NCI-H1436 (cell line): ENCODE measurements around the gene GRID2.
"Not testable (repeated sequence)": the region's sequence is repeated elsewhere in the genome, so short reads cannot be mapped to it uniquely, and the experiment has no call there.

Experiments used
- DNase-seq: peaks from one replicate; lab custom pipeline; 2025; lab: John Stamatoyannopoulos, UW

Gene GRID2

DNA sequence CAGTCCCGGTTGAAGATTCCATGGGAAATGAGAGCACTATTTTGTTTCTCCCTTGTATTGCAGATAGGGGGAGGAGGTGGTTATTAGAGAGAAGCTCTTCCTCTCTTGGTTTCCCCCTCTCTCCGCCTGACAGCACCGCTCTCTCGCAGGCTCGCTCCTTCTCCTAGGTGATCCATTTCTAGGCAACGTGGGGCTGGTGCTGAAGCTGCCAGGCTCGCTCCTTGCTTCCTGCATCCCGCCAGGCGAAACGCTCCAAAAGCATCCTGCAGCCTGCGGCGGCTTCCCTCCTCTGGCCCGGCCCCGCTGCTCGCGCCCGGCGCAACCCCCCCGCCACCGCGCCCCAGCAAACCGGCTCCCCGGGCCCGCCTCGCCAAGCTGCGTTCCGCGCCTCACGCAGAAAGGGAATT, at the start of gene GRID2:
Gene GRID2 (plus strand): TSS at position 346 of the 407 bp plus-strand sequence.
- DNase-seq: no peak

DNA sequence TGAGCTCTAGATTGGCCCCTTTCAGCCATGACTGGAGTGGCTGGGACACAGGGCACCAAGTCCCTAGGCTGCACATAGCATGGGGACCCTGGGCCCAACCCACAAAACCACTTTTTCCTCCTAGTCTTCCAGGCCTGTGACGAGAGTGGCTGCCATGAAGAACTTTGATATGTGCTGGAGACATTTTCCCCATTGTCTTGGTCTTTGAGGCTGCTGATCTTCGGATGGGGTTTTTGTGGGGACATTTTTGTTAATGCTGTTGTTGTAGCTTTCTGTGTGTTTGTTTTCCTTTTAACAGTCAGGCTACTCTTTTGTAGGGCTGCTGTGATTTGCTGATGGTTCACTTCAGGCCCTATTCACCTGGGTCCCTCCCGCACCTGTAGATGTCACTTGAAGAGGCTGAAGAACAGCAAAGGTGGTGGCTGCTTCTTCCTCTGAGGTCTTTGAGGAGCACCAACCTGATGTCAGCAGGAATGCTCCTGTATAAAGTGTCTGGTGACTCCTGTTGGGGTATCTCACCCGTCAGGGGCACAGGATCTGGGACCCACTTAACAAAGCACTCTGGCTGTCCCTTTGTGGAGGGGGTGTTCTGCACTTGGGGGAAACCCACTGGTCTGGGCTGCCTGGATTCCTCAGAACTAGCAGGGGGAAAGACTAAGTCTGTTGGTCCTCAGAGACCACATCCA, 49.6 kb upstream of the GRID2 start:
- DNase-seq: no peak

DNA sequence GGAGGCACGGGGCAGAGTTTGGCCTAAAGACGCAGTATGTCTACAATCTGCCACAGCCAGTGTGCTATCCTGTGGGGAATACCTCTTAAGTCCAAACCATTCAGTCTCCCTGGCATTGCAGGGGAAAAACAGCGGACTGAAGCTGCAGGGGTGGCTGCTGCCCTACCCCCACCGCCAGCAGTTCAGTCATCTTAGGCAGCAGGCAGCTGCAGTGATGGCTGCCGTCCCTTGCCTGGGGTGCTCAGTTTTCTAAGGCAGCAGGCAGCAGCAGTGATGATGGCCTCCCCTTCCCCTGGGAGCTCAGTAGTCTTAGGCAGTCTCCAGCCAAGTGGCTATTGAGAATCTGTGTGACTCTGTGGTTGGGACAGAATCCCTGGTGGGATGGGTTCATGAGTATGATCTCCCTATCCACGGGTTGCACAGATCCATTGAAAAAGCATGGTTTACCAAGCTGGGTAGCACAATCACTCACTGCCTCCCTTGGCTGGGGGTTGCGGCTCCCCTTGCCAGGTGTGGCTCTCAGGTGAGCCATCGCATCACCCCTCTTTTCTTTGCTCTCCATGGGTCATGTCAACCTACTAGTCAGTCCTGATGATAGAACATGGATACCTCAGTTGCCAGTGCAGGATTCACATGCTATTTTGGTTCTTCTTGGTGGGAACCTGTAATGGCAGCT, 48.9 kb upstream of the GRID2 start:
- DNase-seq: no peak

DNA sequence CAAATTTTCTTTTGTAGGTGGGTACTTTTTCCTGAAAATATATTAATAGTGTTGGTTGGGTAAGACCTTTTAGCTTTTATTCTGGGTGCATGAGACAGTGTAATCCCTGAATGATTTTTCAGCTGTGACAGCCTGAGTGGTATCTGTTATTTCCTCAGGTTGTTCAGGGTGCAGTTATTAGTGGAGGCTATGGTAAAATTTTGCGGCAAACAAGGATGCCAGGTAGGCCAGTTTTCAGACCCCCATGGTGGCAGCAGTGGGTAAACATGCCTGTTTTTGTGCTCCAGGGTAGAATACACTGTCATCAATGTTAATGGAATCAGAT, 47.9 kb upstream of the GRID2 start:
- no peak for DNase-seq

DNA sequence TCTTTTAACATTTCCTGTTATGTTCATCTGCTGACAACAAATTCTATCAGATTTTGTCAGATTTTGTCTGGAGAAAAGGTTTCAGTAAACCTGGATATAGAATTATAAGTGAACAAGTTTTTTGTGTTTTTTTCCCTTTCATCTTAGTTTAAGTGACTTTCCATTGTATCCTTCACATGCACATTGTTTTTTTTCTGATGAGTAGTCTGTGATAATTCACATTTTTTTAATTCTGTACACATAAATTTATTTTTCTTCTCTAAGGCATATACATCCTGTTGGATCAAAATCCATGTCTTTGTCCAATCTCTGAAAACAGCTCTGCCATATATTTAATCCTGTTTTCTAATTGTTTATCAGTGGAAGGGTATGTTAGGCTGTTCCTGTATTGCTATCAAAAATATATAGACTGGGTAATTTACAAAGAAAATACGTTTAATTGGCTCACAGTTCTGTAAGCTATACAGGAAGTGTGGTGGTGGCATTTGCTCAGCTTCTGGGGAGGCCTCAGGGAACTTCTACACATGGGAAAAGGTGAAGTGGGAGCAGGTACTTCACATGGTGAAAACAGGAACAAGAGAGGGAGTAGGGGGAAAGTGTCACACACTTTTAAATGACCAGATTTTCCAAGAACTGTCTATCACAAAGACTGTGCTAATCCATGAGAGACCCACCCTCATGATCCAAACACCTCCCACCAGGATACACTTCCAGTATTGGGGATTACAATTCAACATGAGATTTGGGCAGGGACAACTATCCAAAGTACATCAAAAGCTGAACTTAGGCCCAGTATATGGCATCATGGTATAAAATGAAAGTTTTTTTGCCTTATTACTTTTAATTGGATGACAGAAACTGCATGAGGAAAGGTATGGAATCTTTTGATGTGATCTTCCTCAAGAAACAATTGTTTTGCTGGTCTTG, 45.6 kb upstream of the GRID2 start:
- no peak for DNase-seq

DNA sequence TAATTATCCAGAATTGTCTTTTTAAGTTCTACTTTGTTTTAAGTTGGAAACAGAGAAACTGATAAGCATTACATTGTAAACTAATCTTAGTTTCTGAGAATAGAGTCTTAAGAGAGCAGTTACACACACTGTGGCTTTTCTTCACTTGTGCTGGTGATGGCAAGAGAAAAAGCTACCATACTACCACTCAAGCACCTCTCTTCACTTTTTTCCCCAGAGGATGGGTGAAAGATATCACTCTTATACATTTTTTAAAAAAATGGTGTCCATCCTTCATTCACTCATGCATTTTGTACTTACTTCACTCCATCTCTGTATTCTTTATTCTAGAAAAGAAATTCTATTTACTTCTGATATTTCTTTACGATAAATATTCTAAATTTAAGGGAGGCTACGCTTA, 42.5 kb upstream of the GRID2 start:
- DNase-seq: no peak

DNA sequence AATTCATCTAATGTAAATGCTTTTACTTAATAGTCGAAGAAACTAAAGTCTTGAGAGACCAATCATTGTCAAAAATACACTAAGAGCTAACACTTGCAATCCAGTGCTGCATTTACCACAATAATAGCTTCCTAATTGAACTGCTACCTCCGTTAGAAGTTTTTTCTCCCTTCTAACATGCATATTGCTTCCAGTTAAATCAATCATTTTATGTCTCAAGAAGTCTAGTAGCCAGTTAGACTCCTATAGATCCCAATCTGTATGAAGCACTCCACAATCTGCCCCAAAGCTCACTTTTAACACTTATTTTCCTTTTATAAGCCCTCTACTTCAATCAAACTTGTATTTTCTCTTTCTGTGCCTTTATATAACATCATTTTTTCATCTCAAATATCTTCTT, 41.4 kb upstream of the GRID2 start:
- DNase-seq: no peak

DNA sequence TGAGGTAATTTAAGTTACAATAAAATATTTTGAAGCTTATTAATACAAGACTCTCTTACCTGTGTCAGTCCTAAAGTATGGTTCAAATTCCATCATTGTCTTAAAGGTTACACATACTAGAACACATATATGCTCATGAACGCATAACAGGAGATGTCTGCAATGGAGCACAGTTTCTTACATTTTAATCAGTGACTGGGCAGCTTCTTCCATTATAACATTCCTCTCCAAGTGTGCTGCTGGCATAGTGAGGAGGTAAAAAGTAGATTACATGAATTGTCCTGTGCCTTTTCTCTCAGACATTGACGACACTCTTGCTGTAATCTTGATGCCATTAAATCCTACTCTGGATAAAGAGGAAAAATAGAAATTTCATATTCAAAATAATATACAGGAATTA, 40.8 kb upstream of the GRID2 start:
- no peak for DNase-seq

DNA sequence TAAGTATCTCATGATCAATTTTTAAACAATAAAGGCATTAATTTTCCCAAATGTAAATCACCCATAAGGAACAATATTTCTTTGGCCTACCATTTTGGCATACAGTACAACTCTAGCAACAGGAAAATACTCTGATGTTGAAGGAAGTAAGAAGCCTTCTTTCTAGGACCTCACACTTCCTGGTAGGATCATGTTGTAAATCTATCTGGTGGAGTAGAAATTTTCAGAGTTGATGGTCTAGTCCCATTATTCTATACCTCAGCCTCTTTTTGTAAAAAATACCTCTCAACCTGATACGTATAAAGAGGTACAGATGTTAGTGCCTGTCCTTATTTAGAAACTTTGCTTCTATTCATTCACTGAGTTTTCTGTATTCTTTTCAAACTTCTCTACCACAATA, 40.2 kb upstream of the GRID2 start:
- no peak for DNase-seq

DNA sequence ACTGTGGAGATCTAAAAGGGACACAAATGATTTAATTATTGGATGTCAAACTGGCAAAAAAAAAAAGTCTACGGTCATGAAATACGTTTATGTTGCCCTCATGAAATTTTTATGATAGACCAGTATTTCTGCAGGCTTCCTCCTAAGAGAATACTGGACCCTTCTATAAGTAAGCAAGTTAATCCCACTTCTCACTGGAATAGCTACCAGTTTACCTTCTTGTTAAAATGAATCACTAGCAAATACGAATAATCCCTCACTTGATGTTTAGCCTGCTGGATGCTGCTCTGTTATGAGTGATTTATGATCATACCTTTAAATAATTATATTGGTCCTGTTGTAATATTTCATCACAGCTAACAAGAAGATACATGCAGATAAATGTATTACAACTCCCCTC, 39.6 kb upstream of the GRID2 start:
- no peak for DNase-seq

DNA sequence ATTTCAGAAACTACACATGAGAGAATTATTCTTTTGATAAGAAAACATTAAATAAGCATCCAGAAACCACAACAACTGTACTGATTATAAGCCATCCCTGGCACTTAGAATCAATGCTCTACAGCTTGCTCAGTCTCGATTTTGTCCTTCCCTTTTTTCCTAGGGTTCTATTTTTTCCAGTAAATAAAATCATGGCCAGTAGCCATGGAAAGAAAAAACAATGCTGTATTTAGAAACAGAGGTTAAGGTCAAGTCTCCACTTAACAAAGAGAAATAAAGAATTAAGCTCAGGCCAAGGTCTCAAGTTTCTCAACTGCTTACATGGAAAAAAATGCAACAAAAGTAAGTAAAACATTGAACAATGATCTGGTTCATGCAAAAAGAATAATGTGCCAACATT, 38.7 kb upstream of the GRID2 start:
- no peak for DNase-seq

DNA sequence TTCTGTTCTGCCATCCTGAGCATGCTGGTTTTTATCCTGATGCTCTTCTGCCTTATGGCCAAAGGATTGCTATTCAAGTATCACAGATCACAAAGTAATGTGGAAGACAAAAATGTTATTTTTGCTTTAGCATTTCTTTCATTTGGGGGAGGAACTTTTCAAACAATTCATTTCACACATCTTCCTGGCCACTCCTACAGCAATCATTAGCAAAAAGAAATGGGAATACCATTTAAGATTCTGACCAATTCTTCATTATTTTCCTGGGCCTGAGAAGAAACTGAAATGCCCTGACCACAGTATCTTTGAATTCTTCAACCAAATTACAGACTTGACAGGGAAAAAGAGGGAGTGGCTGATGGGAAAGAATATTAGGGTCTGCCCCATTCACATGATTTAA, 38.0 kb upstream of the GRID2 start:
- DNase-seq: no peak

DNA sequence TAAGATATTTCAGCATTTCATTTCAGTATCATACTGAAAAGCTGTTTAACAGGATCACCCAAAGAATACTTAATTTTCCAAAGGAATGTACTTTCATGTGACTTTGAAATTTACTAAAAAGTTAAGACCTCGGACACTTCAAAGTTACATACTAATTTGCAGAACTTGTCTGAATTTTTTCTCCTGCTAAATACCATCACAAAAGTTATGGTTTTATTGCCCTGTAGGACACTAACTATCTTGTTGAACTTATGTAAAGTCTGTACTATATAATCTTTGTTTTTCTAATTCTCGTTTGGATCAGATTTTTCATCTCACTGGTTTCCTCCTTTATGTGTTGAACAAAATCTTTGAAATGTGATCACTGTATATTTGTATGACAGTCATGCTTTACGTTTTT, 37.2 kb upstream of the GRID2 start:
- no peak for DNase-seq

DNA sequence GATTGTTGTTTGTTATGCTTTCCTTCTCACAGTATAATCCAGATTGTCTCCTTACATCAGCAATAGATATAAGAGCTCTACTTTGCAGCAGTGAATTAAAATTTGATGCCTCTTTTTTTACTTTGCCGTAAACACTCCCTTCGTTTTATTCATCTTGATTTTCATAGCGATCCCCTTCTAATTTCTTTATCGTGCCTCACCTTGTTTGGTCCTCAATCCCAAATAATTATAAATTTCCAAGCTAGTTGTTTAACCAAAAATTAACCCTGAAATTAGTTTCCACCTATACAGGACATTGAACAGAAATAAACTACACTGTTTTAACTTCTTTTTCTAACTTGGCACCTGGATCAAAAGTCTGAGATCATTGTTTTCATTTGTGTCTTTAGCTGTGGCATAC, 35.1 kb upstream of the GRID2 start:
- DNase-seq: no peak

DNA sequence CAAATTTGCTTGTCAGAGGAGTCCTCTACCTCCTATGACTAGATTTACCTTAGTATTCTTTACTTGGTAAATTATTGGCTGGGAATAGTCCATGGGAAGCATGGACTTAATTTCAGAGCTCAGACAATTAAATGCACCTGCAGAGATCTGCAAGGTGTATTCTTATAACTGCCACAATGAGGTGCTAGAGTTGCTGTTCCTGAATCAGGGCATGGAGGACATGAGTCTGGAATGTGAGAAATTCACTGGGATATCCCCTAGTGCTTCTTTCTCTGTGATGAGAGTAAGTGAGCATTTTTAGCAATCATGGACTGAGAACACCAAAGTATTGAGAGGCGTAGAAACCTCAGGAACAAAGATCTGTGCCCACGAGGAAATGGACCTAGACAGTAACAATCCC, 32.9 kb upstream of the GRID2 start:
- no peak for DNase-seq

DNA sequence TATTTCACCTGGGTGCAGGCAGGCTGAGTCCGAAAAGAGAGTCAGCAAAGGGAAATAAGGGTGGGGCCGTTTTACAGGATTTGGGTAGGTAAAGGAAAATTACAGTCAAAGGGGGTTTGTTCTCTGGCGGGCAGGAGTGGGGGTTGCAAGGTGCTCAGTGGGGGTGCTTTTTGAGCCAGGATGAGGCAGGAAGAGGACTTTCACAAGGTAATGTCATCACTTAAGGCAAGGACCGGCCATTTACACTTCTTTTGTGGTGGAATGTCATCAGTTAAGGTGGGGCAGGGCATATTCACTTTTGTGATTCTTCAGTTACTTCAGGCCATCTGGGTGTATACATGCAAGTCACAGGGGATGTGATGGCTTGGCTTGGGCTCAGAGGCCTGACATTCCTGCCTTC, 32.2 kb upstream of the GRID2 start:
- not testable (repeated sequence) for DNase-seq

DNA sequence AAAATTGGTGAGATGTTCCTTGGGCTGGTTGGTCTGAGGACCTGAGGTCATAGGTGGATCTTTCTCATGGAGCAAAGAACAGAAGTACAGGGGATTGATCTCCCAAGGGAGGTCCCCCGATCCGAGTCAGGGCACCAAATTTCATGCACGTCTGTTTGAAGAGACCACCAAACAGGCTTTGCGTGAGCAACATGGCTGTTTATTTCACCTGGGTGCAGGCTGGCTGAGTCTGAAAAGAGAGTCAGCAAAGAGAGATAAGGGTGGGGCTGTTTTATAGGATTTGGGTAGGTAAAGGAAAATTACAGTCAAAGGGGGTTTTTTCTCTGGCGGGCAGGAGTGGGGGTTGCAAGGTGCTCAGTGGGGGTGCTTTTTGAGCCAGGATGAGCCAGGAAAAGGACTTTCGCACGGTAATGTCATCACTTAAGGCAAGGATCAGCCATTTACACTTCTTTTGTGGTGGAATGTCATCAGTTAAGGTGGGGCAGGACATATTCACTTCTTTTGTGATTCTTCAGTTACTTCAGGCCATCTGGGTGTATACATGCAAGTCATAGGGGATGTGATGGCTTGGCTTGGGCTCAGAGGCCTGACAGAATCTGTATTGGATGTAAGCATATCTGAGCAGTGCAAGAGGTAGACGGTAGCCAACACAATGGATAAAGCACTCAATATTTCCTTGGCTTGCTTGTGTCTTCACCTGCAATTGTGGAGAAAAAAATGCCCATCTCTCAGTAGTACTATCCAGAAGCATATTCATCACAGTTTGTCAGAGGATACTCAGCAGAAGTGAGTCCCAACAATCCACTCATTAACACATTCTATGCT, 26.5 kb upstream of the GRID2 start:
- not testable (repeated sequence) for DNase-seq

DNA sequence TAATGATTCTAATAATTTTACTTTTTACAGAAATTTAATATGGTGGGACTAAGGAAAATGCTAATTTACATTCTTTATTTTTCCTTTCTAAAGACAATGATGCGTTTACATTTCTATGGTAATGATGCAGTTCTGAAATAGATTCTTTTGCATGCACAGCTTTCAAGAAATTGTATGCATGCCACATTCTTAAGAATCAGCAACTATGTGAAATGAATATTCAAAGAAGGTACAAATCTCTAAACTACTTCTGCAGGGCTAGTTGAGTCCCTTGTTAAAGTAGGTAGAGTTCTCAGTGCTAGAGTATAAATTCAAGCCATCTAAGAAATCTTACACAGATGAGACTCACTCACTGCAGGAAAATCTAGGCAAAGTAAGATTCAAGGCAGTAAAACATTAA, 24.5 kb upstream of the GRID2 start:
- DNase-seq: no peak

DNA sequence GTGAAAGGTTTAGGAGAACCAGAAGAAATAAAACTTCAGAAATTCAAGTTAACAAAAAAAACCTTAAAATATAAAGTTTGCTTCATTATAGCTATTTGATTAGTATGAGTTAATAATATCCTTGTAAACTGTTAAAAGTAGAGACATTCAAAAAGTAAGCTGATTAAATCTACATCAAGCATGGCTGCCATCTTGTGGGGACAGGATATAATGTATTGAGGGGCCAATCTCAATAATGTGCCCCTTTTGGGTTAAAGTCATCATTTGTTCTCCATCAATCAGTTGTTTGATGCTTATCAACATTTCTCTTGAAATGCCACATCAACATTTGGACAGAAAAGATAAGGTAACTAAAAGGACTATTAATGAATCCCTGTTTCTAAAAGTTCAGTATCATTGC, 4.6 kb upstream of the GRID2 start:
- DNase-seq: no peak

DNA sequence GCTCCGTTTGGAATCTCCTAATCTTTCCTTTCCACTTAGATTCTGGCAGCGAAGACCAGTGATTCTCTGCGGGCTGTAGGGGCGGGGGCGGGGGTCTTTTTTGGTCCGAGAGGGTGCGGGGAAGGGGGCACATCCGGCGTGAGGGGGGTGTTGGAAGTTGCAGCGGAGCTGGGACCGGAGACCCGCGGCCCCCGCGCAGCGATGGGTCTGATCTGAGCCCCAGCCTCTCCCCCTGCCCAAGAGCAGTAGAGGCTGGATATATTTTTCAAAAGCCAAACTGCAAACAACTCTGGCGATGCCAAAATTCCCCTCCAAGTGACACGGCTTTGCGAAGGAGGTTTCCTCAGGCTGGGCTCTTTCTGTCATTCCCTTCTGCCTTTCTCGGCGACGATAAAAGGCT, 355 bp downstream of the GRID2 start:
- no peak for DNase-seq

DNA sequence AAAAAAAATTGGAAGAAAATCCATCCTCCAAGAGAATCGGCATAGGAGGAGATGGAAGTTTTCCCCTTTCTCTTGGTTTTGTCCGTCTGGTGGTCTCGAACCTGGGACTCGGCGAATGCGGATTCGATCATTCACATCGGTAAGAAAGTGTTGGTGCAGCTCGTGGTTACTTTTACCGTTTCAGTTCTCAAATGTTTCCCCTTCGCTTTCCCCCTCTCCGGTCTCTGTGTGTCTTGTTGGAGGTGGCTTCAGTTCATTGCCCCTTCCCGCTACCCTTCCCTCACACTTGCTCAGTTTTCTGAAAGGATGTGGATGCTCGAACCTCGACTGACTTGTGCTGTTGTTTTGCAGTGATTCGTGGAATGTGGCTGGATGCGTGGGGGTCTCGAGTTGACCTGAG, 840 bp downstream of the GRID2 start:
- DNase-seq: no peak

DNA sequence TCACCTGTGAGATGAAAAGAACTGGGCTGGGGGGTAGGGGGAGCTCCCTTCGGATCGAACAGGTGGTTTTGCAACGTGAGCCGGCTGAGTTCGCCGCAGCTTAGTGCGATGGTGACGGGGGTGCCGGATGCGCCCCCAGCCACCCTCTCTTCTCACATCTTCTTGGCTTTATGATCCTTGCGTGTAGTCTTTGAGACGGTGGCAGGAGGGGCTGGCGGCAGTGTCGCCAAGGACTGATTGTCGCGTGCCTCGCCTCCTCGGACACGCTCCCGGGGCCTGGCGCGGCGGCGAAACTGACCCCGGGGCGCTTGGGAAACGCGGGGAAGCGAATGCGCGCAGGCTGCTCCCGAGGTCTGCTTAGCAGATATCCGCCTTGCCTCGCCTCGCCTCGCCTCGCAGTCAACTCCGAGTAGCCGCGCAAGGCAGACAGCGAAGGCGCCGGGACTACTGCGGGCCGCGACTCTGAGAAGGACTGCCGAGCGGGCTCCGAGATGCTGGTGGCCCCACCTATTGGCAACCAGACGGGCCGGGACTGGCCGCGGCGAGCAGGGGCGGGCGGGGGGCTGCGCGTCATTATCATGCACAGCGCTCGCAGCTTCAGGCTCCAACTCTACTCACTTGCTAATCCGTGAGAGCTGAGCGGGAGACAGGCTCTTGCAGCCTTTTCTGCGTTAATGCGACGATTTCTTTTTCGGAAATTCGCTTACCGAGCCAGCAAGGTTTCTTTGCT, 1.5 kb downstream of the GRID2 start:
- DNase-seq: peak; percentile 3
